Measurements from ENCODE around the gene RAB1B. TPM values are rescaled to one million over a fixed set of nuclear protein-coding genes. Genes with fewer than 3 reads are reported as not detected.

The RAB1B gene
- total RNA-seq, 1 donor from 2014 or later = 85.4 TPM

- H3K4me3 Mint-ChIP-seq (ENCODE audit: unreplicated experiment) = no peak overlapping the region
- no peak overlapping the region for H3K27ac Mint-ChIP-seq (ENCODE audit: unreplicated experiment)
- no peak for TF ChIP-seq CTCF (IDR thresholded peaks at IDR 0.05; ENCODE audit: partially characterized antibody, unreplicated experiment)
- DNase-seq = no peak
- H3K27me3 Mint-ChIP-seq (ENCODE audit: unreplicated experiment) = peaks cover 6% of the 10 kb centered on the region
- no peaks in the 10 kb centered on the region for H3K36me3 Mint-ChIP-seq (ENCODE audit: unreplicated experiment)
- no peaks in the 10 kb centered on the region for H3K9me3 Mint-ChIP-seq (ENCODE audit: unreplicated experiment)
- peaks cover 11% of the 10 kb centered on the region for H3K4me1 Mint-ChIP-seq (ENCODE audit: low read depth, unreplicated experiment)
Measured at GRCh38 chr11:66242095-66242765, 26.2 kb upstream of the RAB1B start.

GRCh38 chr11:66243782-66244535 is 24.5 kb upstream of the RAB1B start:
- Mint-ChIP-seq H3K27me3 (ENCODE audit: unreplicated experiment) (peaks cover 9% of the 10 kb centered on the region), H3K36me3 (ENCODE audit: unreplicated experiment) (no peaks in the 10 kb centered on the region), H3K4me3 (ENCODE audit: unreplicated experiment) (no peak overlapping the region), H3K27ac (ENCODE audit: unreplicated experiment) (no peak overlapping the region), H3K9me3 (ENCODE audit: unreplicated experiment) (no peaks in the 10 kb centered on the region), H3K4me1 (ENCODE audit: low read depth, unreplicated experiment) (peaks cover 11% of the 10 kb centered on the region)
- DNase-seq = no peak
- no peak for TF ChIP-seq CTCF (IDR thresholded peaks at IDR 0.05; ENCODE audit: partially characterized antibody, unreplicated experiment)

GRCh38 chr11:66247295-66247694 is 21.1 kb upstream of the RAB1B start:
- peaks cover 10% of the 10 kb centered on the region for H3K27me3 Mint-ChIP-seq (ENCODE audit: unreplicated experiment)
- H3K36me3 Mint-ChIP-seq (ENCODE audit: unreplicated experiment) = peaks cover 10% of the 10 kb centered on the region
- TF ChIP-seq CTCF (IDR thresholded peaks at IDR 0.05; ENCODE audit: partially characterized antibody, unreplicated experiment) = no peak
- H3K9me3 Mint-ChIP-seq (ENCODE audit: unreplicated experiment) = peaks cover 4% of the 10 kb centered on the region
- peaks cover 12% of the 10 kb centered on the region for H3K4me1 Mint-ChIP-seq (ENCODE audit: low read depth, unreplicated experiment)
- DNase-seq = no peak
- H3K27ac Mint-ChIP-seq (ENCODE audit: unreplicated experiment) = no peak overlapping the region
- H3K4me3 Mint-ChIP-seq (ENCODE audit: unreplicated experiment) = no peak overlapping the region

GRCh38 chr11:66247801-66248200 is 20.6 kb upstream of the RAB1B start:
- peaks cover 4% of the 10 kb centered on the region for H3K9me3 Mint-ChIP-seq (ENCODE audit: unreplicated experiment)
- peak overlapping the region; percentile 11 for H3K4me3 Mint-ChIP-seq (ENCODE audit: unreplicated experiment)
- no peak overlapping the region for H3K27ac Mint-ChIP-seq (ENCODE audit: unreplicated experiment)
- peaks cover 9% of the 10 kb centered on the region for H3K4me1 Mint-ChIP-seq (ENCODE audit: low read depth, unreplicated experiment)
- peaks cover 10% of the 10 kb centered on the region for H3K27me3 Mint-ChIP-seq (ENCODE audit: unreplicated experiment)
- H3K36me3 Mint-ChIP-seq (ENCODE audit: unreplicated experiment) = peaks cover 10% of the 10 kb centered on the region
- no peak for DNase-seq
- TF ChIP-seq CTCF (IDR thresholded peaks at IDR 0.05; ENCODE audit: partially characterized antibody, unreplicated experiment) = no peak

- no peak for TF ChIP-seq CTCF (IDR thresholded peaks at IDR 0.05; ENCODE audit: partially characterized antibody, unreplicated experiment)
- peaks cover 16% of the 10 kb centered on the region for H3K4me1 Mint-ChIP-seq (ENCODE audit: low read depth, unreplicated experiment)
Measured at GRCh38 chr11:66248903-66249302, 19.5 kb upstream of the RAB1B start.

More at GRCh38 chr11:66248903-66249302, 19.5 kb upstream of the RAB1B start:
- Mint-ChIP-seq H3K27ac (ENCODE audit: unreplicated experiment) (no peak overlapping the region), H3K36me3 (ENCODE audit: unreplicated experiment) (peaks cover 10% of the 10 kb centered on the region), H3K9me3 (ENCODE audit: unreplicated experiment) (peaks cover 4% of the 10 kb centered on the region), H3K4me3 (ENCODE audit: unreplicated experiment) (no peak overlapping the region), H3K27me3 (ENCODE audit: unreplicated experiment) (peaks cover 12% of the 10 kb centered on the region)
- no peak for DNase-seq
